Mucosa of stomach (tissue), 1 donor: ENCODE results near the gene TMSB10.
"Not testable (repeated sequence)": the region's sequence is repeated elsewhere in the genome, so short reads cannot be mapped to it uniquely, and the experiment has no call there.

Experiments
- H3K27me3 ChIP-seq: one replicate; pipeline ENCODE4 v1.7.0; 2013; ENCODE audit warnings: mild to moderate bottlenecking, low read length; ENCODE audit not compliant: control insufficient read depth, insufficient read depth
- H3K36me3 ChIP-seq: one replicate; pipeline ENCODE4 v1.7.0; 2013; ENCODE audit warnings: low read length; ENCODE audit not compliant: control insufficient read depth, insufficient read depth
- H3K4me1 ChIP-seq: one replicate; pipeline ENCODE4 v1.7.0; 2013; ENCODE audit warnings: mild to moderate bottlenecking, low read length; ENCODE audit not compliant: control insufficient read depth, insufficient read depth
- H3K4me3 ChIP-seq: one replicate; pipeline ENCODE4 v1.7.0; 2013; ENCODE audit warnings: low read length
- H3K9ac ChIP-seq: one replicate; pipeline ENCODE4 v1.7.0; 2013; ENCODE audit warnings: mild to moderate bottlenecking, low read length, moderate library complexity
- H3K9me3 ChIP-seq: one replicate; pipeline ENCODE4 v1.7.0; 2013; ENCODE audit warnings: mild to moderate bottlenecking, low read length, moderate library complexity; ENCODE audit not compliant: control insufficient read depth
- donor health status: Pancreatic carcinoma.

The TMSB10 gene

DNA sequence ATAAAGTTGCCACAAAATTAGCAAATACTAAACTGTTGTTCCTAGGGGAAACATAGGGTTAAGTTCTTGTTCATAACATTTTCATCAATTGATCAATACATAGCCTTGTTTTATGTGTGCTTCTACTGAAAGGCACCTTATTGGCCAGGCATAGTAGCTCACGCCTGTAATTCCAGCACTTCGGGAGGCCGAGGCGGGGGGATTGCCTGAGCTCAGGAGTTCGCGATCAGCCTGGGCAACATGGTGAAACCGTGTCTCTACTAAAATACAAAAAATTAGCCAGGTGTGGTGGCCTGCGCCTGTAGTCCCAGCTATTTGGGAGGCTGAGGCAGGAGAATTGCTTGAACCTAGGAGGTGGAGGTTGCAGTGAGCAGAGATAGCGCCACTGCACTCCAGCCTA, 32.8 kb upstream of the TMSB10 start:
- not testable (repeated sequence) for H3K4me3 ChIP-seq, H3K9ac ChIP-seq, H3K36me3 ChIP-seq, H3K9me3 ChIP-seq, H3K4me1 ChIP-seq, H3K27me3 ChIP-seq

DNA sequence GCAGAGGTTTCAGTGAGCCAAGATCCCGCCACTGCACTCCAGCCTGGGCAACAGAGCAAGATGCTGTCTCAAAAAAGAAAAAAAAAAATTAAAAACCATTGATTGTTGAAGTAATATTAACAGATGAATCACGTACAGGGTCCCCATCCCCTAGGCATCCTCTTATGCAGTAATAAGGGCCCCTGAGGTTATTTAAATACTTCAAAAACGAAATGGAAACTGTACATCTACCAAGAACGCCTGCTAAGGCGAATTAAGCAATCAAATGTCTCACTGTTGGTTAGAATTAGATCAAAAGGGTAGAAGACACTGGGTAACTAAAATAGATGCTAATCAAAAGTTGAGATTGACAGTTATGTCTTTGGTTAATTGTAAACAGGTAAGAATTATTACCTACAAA, 32.1 kb upstream of the TMSB10 start:
- no peaks in the 10 kb centered on the region for H3K9me3 ChIP-seq
- no peaks in the 10 kb centered on the region for H3K27me3 ChIP-seq
- H3K4me1 ChIP-seq = no peaks in the 10 kb centered on the region
- H3K4me3 ChIP-seq = no peak overlapping the region
- no peak overlapping the region for H3K9ac ChIP-seq
- H3K36me3 ChIP-seq = no peaks in the 10 kb centered on the region

DNA sequence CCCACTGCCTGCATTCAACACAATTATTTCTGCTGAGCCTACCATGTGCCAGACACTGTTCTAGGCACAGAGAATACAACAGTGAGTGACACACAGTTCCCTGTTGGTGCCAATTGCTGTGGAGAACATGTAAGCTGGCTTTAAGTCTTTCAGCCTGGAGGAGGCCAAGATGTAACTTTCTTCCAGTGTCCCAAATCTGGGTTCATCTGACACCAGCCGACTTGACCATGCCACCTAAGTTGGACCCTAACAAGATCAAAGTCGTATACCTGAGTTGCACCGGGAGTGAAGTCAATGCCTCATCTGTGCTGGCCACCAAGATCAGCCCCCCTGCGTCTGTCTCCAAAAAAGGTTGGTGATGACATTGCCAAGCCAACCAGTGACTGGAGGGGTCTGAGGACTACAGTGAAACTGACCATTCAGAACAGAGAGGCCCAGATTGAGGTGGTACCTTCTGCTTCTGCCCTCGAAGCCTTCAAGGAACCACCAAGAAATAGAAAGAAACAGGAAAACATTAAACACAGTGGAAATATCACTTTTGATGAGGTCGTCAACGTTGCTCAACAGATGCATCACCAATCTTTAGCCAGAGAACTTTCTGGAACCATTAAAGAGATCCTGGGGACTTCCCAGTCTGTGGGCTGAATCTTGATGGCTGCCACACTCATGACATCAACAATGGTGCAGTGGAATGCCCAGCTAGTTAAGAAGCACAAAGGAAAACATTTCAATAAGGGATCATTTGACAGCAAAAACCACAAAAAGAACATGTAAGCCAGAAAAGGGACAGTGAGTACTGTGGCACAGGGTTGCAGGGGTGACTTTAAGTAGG, 30.9 kb upstream of the TMSB10 start:
- H3K9ac ChIP-seq = no peak overlapping the region
- no peaks in the 10 kb centered on the region for H3K4me1 ChIP-seq
- H3K27me3 ChIP-seq = peaks cover 3% of the 10 kb centered on the region
- no peaks in the 10 kb centered on the region for H3K9me3 ChIP-seq
- no peak overlapping the region for H3K4me3 ChIP-seq
- H3K36me3 ChIP-seq = no peaks in the 10 kb centered on the region

DNA sequence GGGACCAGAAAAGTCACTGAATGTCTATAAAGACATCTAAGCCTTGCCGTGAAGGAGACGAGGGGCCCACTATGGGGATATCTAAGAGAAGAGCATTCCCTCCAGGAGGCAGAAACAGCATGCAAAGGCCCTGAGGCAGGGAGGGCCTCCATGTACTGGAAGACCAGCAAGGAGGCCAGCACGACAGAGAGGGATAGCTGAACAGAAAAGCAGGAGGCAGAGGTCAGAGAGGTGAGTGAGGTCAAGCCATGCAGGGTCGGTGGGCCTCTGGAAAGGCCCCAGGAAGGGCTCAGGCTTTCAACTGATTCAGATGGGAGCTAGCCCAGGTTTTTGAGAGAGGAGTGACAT, 30.3 kb upstream of the TMSB10 start:
- Histone ChIP-seq H3K4me3 (no peak overlapping the region), H3K36me3 (no peaks in the 10 kb centered on the region), H3K27me3 (peaks cover 5% of the 10 kb centered on the region), H3K9ac (no peak overlapping the region), H3K9me3 (no peaks in the 10 kb centered on the region), H3K4me1 (peaks cover 2% of the 10 kb centered on the region)

DNA sequence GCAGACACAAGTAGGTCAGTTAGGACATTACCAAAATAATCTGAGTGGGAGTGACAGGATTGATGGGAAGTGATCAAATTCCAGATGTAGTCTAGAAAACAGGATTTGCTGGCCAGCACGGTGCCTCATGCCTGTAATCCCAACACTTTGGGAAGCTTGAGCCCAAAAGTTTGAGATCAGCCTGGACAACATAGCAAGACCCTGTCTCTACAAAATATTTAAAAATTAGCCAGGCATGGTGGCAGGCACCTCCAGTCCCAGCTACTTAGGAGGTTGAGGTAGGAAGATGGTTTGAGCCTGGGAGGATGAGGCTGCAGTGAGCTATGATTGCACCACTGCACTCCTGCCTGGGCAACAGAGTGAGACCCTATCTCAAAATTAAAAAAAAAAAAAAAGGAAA, 29.8 kb upstream of the TMSB10 start:
- not testable (repeated sequence) for H3K4me3 ChIP-seq, H3K9ac ChIP-seq, H3K4me1 ChIP-seq, H3K9me3 ChIP-seq, H3K36me3 ChIP-seq, H3K27me3 ChIP-seq

DNA sequence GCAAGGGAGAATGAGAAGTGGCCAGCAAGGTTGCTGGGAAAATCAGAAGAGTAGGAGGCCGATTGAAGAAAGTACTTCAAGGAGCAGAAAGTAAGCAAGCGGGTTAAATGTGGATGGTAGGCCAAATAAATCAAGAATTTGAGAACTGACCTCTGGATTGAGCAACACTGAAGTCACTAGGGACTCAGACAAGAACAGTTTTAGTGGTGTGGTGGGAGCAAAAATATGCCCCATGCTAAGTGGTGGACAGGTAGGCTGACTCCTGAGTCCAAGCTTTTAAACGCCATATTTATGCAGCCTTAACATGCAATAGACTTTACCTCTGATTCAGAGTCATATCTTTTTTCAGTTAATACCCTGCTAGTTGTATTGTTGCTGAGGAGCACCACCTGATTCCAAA, 29.1 kb upstream of the TMSB10 start:
- no peaks in the 10 kb centered on the region for H3K9me3 ChIP-seq
- H3K27me3 ChIP-seq = peaks cover 17% of the 10 kb centered on the region
- H3K36me3 ChIP-seq = no peaks in the 10 kb centered on the region
- H3K4me3 ChIP-seq = no peak overlapping the region
- no peak overlapping the region for H3K9ac ChIP-seq
- peaks cover 11% of the 10 kb centered on the region for H3K4me1 ChIP-seq

DNA sequence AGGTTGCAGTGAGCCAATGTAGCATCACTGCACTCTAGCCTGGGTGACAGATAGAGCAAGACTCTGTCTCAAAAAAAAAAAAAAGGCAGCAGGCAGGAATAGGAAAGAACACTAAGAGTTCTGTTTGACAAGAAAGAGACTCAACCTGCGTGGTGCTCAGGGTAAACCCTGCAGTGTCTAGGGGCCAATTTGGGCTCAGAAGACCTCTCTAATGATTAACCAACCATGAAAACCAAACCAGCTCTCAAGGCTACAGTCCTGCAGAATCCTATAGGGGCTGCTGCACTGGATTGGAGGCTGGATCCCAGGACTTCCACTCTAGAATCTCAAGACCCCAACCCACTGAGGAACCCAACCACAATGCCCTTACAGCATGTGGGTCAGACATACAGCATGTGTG, 27.0 kb upstream of the TMSB10 start:
- Histone ChIP-seq H3K9ac (no peak overlapping the region), H3K27me3 (peaks cover 18% of the 10 kb centered on the region), H3K9me3 (no peaks in the 10 kb centered on the region), H3K4me3 (no peak overlapping the region), H3K36me3 (no peaks in the 10 kb centered on the region), H3K4me1 (peaks cover 14% of the 10 kb centered on the region)

DNA sequence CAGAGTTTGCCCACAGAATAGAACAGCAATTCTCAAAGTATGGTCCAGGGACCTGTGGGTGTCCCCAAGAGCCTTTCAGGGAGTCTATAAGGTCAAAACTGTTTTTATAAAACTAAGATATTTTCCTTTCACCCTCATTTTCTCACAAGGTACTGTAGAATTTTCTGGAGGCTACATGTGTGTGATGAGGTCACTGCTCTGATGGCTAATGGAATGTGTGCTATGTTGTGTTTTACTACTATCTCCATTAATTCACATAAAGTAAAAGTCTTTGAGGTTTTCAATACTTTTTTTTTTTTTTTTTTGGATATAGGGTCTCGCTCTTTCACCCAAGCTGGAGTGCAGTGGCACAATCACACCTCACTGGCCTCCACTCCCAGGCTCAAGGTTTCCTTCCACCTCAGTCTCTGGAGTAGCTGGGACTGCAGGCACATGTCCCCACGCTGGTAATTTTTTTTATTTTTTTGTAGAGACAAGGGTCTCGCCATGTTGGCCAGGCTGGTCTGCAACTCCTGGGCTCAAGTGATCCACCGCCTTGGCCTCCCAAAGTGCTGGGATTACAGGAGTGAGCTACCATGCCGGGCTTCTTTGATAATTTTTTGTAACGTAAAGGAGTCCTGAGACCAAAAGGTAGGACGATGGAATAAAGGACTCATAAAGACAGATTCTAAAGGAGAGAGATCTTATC, 26.4 kb upstream of the TMSB10 start:
- no peaks in the 10 kb centered on the region for H3K9me3 ChIP-seq
- H3K36me3 ChIP-seq = no peaks in the 10 kb centered on the region
- H3K27me3 ChIP-seq = peaks cover 18% of the 10 kb centered on the region
- H3K4me1 ChIP-seq = peaks cover 14% of the 10 kb centered on the region
- H3K4me3 ChIP-seq = no peak overlapping the region
- H3K9ac ChIP-seq = no peak overlapping the region

DNA sequence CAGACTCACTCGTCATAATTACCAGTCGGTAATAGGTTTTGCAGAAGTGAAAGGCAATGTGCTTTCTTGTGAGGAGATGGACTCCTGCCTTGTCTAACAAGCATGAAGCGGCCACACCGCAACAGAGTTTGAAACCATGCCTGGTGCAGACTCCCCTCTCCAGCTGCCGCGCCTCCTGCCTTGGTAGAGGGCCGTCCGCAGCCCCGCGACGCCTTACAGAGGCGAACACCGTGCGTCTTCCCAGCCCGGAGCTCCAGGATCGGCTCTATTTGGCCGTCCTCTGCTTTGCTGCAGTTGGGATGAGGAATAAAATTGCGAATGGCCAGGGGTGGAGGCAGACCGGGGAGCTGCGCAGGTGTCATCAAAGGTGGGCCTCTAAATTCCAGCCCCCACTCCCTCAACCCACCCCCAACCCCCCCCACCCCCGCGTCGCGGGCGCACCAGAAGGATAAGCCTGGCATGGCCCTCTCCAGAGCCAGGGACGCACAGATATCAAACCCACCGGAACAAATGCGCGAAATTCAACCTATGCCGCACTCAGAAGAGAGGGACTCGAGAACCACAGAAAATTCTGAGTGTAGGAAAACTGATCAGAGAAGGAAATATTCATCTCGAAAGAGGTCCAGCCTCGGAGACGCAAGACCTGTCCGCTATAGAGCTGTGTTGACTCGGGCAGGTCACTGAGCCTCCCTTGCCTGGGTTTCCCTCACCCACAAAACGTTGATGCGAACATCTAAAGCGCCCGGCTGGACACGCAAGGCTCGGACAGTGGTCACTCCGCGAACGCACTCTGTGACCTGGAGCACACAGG, 25.7 kb upstream of the TMSB10 start:
- peak overlapping the region; percentile 9 for H3K9ac ChIP-seq
- peaks cover 14% of the 10 kb centered on the region for H3K4me1 ChIP-seq
- peak overlapping the region; percentile 47 for H3K4me3 ChIP-seq
- no peaks in the 10 kb centered on the region for H3K9me3 ChIP-seq
- H3K36me3 ChIP-seq = no peaks in the 10 kb centered on the region
- peaks cover 18% of the 10 kb centered on the region for H3K27me3 ChIP-seq

DNA sequence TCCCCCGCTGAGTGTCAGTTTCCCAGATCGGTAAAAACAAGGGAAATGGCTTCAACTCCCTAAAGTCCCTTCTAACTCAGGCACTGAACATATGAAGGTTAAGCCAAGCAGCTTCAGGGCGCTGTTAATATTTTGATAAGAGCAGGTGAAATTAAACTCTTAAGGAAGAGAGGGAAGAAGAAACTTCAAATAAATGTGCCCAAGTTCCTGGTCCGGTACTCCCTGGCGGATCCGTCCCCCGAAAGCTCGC, 25.1 kb upstream of the TMSB10 start:
- Histone ChIP-seq H3K27me3 (peaks cover 18% of the 10 kb centered on the region), H3K36me3 (no peaks in the 10 kb centered on the region), H3K4me3 (peak overlapping the region; percentile 47), H3K9ac (peak overlapping the region; percentile 9), H3K4me1 (peaks cover 14% of the 10 kb centered on the region), H3K9me3 (no peaks in the 10 kb centered on the region)

DNA sequence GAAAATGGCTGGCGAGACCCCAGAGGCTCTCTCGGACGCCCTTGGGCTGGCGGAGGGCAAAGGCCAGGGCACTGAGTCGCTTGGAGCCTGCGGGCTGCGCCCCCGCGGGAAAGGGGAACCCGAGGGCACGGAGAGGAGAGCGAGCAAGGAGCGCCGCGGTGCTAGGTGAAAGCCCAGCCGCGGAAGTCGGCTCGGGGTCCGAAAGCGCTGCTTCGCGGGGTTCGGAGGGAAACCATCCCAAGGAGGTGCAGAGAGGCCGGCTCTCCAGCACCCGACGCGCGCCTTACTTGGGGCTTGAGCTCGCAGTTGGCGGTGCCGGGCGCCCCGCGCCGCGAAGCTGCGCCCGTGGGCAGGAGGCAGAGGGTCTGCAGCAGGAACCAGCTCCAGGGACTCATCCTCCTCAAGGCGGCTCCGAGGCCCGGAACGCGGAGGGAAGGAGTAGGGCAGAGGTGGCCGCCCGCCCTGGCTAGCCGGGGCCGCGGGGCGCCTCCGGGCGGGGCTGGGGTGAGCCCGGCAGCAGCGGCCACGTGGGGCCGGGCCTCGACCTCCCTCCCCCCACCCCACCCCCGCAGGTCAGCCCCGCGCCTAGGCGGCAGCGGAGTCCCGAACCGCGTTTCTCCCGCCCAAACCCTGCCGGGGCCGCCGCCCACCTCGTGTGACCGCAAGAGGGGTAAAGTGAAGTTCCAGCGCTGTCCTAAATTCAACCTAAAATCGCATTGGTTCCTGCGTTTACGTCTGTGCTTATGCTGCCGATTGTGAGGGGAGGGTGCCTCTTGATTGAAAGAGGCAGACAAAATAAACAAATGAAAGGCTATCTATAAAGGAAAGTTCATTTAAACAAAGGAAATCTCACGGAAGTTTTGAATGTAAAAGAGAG, 24.6 kb upstream of the TMSB10 start, which contains the start of gene TRABD2A:
Gene TRABD2A (minus strand): TSS at position 440 of the 877 bp plus-strand sequence. CDS start 45 bp downstream, at position 395.
- H3K9me3 ChIP-seq = no peaks in the 10 kb centered on the region
- peak within 1 kb of the TSS; percentile 9 for H3K9ac ChIP-seq
- peak within 1 kb of the TSS; percentile 47 for H3K4me3 ChIP-seq
- H3K27me3 ChIP-seq = peaks cover 18% of the 10 kb centered on the region
- H3K36me3 ChIP-seq = no peaks in the 10 kb centered on the region
- peaks cover 14% of the 10 kb centered on the region for H3K4me1 ChIP-seq
